NCI-H1930 (cell line): ENCODE data around the gene MINDY4.

ENCODE experiments used
- DNase-seq, 2 experiments: peaks; one replicate each; lab custom pipeline; 2025; lab: John Stamatoyannopoulos, UW

Gene MINDY4

DNA sequence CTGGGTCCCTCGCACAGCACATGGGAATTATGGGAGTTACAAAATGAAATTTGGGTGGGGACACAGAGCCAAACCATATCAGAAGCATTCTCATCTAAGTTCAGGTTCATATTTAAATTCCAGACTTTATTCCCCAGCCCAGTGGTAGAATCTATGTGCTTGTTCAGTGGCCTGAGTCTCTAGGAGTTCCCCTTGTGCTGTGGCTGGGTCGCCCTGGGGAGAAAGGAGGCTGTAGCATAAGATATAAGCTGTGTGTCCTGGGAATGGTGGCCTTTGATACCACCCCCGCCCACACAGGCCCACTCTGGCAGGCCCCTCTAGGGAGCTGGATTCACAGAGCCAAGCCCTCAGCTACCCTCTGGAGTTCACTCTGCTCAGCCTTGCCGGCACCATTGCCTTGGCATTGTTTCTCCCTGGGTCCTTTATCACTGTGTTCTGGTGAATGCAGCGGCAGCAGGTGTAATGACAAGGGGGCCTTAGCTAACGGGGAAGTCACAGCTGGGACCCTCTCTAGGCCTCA, 64.2 kb downstream of the MINDY4 start:
- no peak for DNase-seq

DNA sequence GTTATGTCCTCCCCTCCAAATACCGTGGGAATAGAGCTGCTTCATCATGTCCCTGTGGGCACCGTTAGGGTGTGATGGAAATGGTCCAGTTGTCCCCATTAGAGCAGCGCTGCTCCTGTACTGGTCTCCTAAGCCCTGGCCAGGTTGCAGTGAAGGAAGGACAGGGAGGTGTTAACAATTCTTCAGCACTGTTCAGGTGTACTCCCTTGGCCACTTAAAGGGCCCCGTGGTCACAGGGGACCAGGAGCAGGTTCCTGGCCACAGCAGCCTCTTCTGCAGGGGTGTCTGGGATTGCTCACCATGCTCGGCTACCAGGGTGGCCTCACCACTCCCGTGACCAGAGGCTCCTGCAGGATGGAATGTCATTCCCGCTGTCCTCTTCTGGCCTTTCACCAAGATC, 65.8 kb downstream of the MINDY4 start:
- no peak for DNase-seq

DNA sequence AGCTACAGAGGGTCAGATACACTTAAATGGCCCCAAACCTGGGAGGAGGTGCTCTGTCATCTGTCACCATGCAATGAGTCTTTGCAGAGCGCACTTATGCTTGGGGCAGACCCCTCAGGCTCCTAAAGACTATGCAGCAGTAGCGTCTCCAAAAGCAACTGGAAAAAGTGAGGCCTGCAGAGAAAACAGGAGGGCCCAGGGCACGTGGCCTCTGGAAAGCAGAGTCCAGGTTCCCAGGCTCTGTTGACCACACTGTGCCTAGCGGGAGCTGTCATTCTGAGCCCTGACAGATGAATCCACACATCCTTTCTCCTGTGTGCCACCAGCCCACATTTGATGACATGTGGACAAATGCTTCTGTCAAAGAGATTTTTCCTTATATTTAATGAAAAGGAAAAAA, 66.4 kb downstream of the MINDY4 start:
- no peak for DNase-seq

DNA sequence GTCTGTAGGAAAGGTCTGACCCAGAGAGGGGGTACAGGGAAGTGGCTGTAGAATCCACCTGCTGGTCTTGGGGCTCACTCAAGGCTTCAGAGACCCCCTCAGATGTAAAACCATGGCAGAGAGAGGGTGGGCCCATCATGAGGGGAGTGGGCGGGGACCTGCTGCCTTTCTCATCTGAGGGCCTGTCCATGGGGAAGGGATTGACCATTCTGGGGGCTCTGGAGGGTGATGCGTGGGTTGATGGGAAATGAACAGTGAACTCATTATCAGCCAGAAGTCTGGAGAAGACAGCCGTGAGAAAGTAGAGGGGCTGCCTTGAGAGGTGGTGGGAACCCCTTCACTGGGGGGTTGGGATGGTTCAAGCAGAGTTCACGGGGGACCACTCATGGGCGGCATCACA, 66.8 kb downstream of the MINDY4 start:
- DNase-seq = no peak

DNA sequence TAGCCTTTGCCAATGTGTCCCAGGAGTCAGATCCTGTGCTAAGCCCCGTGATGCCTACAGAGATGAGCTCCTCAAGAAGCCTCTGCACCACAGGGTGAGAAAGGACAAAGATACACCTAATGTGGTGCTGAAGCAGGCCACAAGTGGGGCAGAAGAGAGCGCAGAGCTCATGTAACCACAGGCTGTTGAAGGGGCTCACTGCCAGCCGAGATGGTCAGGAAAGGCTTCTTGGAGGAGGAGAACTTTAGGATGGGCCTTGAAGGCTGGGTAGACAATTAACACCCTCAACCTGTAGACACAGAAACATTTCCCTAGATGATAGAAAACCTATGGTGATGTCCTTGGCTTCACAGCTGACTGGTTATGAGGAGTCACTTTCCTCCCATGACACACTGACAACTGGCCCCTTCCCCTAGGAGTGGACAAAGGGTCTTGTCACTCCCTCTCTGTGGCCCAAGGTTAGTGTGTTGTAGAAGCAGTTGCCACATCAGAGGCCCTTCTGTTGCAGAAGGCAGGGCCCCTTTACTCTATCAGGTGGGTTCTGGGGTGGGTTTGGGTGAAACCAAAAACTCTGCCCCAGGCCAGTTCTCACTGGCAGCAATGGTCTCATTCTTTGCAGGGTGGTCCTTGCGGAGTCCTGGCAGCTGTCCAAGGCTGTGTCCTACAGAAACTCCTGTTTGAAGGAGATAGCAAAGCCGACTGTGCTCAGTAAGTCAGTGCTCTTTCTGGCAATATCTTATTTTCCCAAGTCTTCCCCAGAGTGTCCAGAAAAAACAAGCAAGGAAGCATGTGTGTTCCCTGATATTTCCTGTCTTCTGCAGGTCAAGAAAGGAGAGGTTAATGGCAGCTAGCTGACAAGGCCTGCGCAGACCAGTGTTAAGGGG, 69.2 kb downstream of the MINDY4 start:
- no peak for DNase-seq

DNA sequence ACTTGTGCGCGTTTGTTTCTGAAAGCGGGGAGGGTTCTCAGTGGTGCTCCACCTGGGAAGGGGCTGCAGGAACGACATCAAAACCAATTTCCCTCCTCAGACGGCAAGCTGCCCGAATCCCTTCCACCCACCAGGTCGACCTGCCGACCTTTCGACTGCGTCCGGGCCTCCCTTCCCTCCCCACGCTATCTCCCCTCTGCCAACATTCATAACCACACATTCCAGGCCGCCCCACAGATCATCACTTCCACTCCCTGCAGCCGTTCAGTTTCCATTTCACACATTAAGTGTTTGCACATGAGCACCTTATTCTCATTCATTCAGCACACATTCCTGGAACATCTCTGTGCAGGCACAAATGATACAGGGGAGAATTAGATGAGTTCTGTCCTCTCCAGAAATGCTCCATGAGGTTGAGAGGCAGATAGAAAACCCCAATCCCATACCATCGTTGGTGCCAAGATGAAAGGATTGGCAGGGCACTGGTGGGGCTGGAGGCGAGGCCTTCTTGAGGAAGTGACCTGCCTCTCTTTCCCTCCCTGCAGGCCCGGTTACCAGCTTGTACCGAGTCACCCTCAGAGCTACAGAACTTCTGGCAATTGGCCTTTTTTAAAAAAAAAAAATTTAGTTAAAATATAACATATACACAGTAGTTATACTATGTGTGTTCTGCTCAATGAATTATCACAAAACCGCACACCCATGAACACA, 70.0 kb downstream of the MINDY4 start:
- no peak for DNase-seq

DNA sequence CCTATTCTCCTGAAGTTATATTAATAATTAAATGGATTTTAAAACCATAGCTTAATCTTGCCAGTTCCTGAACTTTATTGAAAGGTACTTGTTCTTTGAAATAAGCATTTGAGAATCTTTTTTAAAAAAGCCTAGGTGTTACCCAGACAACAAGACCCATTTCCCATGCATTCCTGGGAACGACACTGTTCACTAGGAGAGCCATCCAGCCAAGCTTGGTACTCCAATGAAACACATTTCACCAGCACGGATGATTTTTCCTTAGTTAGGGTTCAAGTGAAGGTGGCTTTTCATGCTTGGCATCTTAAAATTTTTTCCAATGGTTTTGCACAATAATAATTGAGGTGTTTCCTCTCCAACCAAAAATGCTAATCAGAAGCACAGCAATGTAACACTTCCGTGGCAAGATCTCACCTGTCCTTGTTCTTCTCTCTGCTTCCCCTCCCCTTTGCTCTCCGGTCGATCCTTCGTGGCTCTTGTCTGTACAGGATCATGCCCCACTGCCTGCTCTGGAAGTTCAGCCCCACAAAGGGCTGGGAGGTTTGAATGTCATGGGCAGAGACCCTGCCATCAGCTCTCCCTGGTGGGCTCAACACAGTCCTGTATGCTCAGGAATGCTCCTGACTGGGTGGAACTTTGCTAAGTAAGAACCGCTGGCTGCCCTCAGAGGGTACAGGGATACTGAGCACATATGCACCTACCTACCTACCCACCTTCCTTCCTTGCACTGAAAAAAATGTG, 70.8 kb downstream of the MINDY4 start:
- DNase-seq = no peak

DNA sequence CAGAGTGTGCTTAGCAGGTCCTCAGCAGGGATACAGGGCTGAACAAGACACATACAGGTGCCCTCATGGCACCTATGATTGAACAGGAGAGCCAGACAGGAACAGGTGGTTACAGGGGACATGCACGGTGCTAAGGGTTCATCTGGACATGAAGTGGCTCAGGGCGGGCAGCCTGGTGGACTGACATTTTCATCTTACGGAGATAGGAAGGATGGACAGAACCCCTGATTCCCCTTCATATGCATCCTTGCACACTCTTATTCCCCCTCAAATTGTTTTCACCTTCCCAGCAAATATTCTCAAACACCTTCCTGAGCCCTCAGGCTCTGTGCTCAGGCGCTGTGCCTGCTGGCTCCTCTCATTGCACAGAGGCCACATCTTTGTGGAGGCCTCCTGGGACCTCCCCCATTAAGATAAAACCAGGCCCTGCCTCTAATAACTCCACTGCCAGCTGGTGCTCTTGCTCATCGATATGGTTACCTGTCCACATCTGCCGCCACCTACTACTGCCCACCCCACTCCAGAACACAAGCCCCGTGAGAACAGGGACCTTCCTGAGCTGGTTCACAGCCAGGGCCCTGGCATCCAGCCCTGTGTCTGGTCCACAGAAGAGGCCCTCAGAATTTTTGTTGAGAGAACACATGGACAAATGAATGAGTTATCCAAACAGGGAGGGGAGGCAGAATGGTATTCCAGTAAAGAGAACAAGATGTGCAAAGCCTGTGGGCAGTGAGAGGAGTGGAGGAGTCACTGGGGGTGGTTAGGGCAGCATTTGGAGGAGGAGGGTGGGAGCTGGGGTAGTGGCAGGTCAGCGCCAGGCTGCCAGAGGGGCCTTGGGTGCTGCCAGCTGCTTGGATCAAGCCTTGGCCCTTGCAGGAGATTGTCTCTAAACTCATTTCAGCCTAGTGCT, 71.6 kb downstream of the MINDY4 start:
- DNase-seq = no peak

DNA sequence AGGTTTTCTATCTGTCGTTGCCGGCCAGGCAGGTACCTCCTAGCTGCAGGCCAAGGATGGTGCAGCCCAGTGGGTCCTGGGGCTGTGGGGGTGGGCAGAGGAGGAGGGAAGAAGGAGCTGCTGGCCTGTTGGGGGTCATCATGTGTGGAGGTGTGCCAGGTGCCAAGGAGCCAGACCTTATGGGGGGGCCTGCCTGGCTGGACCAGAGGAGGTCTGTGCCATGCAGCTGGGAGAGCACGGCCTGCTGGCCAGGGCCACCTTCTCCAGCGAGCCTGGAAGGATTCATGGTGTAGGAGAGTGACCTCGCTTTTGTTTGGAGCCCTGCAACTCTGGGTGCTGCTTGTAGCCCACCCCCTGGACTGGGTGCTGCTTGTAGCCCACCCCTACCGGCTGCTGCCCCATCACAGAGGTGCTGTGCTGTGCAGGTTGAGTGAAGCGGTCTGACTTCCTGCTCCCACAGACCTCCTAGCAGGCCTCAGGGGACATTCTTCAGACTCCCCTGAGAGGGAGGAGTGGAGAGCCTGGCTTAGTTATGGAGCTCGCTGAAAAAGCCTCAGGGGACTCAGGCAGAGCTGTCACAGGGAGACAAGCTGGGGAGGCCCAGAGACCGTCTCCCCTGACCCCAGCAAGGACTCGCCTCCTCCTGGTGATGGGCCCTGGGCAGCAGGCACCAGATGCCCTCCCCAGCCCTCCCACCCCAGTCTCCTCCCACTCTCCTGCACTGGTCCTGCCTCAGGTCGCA, 72.7 kb downstream of the MINDY4 start:
- DNase-seq = no peak

DNA sequence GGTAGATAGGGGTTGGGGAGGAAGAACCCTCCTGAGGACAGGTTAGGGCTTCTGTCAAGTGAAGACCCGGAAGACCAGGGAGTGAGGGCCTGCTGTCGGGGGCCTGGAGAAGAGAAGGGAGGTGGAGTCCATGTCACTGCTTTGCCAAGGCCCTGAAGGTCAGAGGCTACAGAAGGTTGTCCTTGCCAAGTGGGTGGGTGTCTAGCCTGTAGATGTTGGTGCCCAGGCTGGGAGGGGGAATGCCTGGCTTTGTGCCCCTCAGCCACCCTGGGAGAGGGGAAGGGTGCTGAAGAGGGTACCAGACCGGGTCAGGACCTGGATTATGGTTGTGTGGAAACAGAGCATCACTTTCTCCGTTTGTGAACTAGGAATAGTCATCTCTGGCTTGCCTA, 73.3 kb downstream of the MINDY4 start:
- DNase-seq = no peak

DNA sequence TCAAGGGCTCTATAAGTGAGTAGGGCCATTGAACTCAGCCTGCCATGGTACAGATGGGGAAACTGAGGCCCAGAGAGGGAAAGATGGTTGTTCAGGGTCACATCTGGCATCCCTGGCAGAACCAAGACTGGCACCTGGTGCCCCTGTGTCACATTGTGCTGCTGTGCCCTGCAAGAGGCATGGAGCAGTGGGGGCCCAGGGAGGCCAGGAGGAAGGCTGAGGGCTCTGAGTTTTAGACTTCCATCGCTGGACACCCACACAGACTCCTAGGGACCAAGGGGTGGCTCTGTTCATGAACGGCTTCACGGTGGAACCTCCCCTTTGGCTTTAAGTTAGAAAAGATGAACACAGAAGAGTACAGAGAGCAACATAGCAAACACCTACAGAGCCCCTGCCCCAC, 73.7 kb downstream of the MINDY4 start:
- no peak for DNase-seq

DNA sequence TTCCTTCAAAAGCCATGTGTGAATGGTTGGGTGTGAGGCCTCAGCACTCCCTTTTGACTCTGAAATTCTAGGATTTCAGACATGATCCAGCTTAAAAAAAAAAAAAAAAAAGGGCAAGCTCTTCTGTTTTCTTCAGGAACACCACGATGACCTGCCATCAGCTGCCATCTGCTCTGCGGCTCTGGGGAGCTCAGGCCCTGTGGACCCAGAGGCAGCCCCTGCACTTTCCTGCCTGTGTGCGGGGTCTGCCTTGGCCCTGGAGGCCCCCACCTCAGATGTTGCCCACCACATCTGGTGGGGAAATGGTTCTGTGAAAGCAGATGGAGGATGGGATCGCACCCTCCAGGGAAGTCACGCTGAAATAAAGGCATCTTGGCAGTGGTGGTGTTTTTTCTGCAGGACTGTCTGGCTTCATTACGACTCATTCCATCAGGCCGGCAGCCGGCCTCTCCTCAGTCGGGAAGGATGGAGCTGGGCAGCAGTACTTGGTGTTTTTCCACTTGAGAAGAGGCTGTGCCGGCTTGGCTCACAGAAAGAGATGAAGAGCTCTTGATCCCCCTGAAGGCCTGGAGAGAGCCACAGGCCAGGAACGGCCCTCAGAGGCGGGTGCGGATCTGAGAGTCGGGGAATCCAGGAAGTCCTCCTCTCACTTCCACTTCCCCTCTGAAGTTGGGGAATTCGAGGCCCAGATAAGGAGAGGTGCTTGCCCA, 74.4 kb downstream of the MINDY4 start:
- no peak for DNase-seq

DNA sequence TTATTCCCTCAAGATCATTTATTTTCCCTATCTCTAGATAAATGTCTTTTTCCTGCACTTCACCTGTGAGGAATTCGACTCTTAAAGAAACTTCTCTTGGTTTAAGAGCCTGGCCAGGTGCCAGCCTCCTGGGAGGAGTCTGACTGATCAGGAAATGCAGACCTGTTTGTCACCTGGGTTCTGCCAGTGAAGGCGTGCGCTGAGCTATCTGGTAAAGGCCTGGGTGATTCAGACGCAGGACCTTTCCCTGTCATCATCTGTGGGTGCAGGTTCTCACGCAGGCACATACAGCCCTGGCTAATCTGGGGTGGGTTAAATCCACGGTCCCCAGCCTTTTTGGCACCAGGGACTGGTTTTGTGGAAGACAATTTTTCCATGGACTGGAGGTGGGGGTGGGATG, 75.2 kb downstream of the MINDY4 start:
- no peak for DNase-seq

DNA sequence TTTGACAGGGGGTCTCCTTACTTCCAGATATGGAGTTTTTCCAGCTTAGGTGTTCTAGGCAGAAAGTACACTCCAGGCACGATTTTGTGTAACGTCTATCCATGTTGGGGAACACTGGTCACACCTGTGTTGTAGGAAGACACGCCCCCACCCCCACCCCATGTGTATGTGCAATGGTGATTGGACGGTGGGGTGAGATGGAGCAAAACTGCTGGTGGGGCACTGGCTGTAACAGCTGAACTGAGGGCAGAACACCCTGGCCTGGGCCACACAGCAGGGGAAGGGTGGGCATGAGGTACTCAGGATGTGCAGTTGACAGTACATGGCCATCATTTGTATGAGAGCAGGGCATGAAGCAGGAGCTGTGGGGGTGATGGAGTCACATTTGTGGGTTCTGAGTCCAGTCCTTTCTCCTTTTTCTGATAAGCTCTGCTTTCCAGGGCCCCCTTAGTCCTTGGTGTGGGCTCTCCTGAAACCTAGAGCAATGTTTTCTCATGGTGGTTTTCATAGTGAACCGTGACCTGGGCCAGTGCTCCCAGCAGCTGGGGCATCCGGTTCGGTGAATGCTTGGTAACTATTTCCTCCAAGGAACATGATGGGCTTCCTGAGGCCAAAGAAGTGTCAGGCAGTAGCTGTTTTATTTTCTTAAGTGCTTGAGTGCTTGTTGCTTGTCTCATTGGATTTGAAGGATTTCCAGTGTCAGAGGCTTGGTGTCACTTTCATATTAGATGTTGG, 77.1 kb downstream of the MINDY4 start:
- no peak for DNase-seq

DNA sequence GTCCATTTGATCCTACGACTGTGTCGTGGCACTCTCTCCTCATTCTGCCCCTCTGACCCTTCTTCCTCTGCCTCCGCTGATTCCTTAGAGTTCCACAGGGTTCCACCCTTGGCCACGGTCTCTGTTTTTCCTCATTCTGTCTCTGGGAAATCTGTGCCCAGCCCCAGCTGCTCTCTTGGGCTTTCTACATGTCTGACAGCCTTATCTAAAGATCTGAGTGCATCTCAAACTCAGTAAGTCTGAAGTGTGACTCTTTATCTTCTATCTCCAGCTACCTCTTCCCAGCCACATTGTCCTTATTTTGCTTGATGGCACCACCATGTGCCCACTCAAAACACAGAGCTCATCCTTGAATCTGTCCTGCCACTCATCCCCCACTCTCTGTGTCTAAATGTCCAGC, 78.3 kb downstream of the MINDY4 start:
- no peak for DNase-seq

DNA sequence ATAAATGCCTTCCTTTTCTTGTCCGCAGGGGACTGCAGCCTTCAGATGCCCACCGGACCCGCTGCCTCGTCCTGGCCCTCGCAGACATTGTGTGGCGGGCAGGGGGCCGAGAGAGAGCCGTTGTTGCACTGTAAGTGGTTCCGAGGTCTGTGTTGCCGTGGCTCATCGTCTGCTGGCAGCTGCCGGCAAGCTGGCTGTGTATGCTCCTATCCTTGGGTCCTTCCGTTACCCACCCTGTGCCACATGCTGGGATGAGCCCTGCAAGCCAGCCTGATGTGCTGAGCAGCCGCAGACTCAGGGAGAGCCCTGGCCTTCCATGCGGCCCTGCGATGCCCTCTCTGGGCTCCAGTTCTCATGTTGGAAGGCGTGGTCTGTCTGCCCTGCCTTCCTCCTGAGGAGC, 79.2 kb downstream of the MINDY4 start:
- no peak for DNase-seq

DNA sequence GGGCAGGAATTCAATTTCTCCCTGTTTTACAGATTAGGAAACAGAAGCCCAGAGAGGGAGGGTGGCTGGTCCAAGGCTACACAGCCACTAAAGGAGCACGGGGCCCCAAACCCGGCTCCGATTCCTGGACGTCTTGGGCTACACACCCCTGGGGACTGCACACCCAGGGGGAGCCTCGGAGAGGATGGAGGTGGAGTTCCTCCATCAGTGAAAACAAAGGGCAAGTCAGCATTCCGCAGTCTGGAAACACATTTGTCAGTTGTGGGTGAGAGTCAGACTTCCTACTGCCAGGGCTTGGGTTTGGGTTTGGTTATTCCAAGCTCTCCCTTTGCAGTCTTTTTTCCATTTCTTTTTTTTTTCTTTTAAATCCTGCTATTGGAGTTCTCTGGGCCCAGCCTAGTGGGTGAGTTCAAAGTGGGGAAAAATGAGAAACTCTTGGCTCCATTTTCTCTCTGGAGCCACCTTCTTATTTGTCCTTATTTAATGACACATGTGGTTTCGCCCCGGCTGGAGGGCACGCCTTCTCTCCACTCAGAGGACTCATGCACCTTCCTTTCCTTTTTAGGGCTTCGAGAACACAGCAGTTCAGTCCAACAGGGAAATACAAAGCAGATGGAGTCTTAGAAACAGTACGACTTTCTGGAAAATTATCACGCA, 80.6 kb downstream of the MINDY4 start:
- no peak for DNase-seq

DNA sequence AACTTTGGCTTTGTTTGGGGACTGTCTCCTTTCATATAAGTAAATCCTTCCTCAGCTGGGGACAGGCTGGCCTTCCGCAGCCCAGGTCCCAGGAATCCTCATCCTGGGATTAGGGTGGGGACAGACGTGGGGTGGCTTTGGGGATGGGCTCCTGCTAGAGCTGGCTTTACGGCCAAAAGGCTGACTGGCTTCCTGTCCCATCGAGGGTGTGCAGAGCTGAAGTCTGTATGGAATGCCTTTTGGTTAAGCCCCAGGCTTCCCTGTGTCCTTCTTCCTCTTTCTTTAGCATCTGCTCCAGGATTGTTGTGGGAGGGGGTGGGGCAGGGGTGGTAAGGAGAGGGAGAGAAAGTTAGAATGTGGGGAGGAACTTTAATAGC, 81.1 kb downstream of the MINDY4 start:
- no peak for DNase-seq

DNA sequence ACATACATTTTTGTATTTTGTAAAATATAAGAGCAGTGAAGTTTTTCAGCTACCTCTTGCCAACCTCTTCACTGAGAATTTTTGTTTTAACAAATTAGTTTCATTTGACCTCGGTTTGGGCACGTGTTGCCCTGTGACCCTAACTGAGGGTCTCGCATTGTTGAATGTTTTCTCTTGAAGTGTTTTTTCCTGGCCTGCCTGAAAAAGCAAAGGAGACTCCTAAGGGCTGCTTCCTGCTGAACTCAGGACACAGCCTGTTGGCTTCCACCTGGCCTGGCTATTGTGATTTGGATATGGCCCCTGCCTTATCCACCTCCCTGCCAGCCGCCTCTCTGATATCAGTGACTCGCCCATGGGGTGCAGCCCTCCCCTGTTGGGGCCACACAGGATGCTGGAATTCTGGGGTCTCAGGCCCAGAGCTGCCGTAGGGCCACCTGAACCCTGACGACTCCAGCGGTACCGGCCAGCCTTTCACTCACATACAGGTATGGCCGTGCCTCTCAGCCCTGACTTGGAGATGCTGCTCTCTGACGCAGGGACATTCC, 81.6 kb downstream of the MINDY4 start:
- no peak for DNase-seq
